SK-N-SH (cell line): ENCODE data around the gene PPIP5K1.

Source experiments
- CHD2 ChIP-seq: fragments of 150-350 bp; IDR thresholded peaks from 2 replicates; pipeline ENCODE4 v1.6.1; 2018; ENCODE audit warnings: low read length; ENCODE audit not compliant: partially characterized antibody
- ELF1 ChIP-seq: IDR thresholded peaks from 2 replicates; pipeline ENCODE4 v1.4.0; 2012
- NRF1 ChIP-seq: IDR thresholded peaks from 2 replicates; pipeline ENCODE4 v1.6.1; 2012; ENCODE audit warnings: low read depth, mild to moderate bottlenecking, low read length
- RFX5 ChIP-seq: IDR thresholded peaks from 2 replicates; pipeline ENCODE4 v1.6.1; 2012; ENCODE audit warnings: mild to moderate bottlenecking, improper control_type of control experiment, low read length
- SMC3 ChIP-seq: IDR thresholded peaks from 2 replicates; pipeline ENCODE4 v1.6.1; 2012; ENCODE audit warnings: low read depth, low read length, improper control_type of control experiment
- TF ChIP-seq, protein P1 (sequence below): fragments of 200-600 bp; sonication (generic); IDR thresholded peaks from 2 replicates; pipeline ENCODE4 v1.6.1; 2017; ENCODE audit warnings: antibody characterized with exemption, mild to moderate bottlenecking, moderate library complexity

- TF ChIP-seq, protein P1, sequence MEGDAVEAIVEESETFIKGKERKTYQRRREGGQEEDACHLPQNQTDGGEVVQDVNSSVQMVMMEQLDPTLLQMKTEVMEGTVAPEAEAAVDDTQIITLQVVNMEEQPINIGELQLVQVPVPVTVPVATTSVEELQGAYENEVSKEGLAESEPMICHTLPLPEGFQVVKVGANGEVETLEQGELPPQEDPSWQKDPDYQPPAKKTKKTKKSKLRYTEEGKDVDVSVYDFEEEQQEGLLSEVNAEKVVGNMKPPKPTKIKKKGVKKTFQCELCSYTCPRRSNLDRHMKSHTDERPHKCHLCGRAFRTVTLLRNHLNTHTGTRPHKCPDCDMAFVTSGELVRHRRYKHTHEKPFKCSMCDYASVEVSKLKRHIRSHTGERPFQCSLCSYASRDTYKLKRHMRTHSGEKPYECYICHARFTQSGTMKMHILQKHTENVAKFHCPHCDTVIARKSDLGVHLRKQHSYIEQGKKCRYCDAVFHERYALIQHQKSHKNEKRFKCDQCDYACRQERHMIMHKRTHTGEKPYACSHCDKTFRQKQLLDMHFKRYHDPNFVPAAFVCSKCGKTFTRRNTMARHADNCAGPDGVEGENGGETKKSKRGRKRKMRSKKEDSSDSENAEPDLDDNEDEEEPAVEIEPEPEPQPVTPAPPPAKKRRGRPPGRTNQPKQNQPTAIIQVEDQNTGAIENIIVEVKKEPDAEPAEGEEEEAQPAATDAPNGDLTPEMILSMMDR, result no peak
- no peak for TF ChIP-seq SMC3
- no peak for TF ChIP-seq RFX5
- TF ChIP-seq CHD2, result no peak
- TF ChIP-seq NRF1, result no peak
- TF ChIP-seq ELF1, result no peak
These were observed 91.0 kb downstream of the PPIP5K1 start for GRCh38 chr15:43498990-43499389.
